ENCODE results near the gene RAP1GAP2. TPM values are rescaled to one million over a fixed set of nuclear protein-coding genes. Genes with fewer than 3 reads are reported as not detected.
A peak's percentile ranks its signal among the peaks of the same experiment; 100 is the strongest.
"Not testable (repeated sequence)": the region's sequence is repeated elsewhere in the genome, so short reads cannot be mapped to it uniquely, and the experiment has no call there.

RAP1GAP2 gene
- total RNA-seq, 1 donor from 2014 or later, result 0.11 TPM

- DNase-seq (ENCODE audit: low read depth), result no peak
Observed at GRCh38 chr17:2881295-2881694, 85.1 kb downstream of the RAP1GAP2 start.

DNA sequence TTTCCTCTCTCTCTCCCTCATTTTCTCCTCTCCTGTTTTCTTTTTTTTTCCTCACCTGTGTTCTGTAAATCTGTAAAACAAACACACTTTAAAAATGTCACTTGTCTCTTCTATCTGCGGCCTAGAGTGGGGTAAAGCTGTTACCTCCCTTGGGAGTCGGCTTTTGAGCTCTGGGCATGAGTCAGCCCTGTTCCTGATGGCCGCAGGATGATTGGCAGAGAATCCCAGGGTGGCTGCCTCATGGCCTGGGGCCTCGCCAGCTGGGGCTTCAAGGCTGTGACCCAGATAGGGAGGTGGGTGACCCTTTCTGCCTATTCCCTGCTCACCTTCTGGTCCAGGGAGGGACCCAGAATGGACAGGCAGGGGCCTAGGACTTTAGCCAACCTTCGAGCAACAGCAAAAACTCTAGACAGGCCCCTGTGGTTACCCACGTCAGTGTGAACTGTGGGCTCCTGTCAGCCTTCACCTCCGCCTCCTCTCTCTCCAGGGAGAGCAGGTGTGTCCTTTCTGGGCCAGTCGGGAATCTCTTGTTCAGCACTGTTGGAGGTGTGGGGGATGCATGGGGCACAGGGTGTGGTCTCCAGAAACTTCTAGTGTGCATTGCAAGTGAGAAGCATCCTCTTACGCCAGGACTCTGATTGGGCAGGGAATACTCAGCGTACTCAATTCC lies 87.4 kb downstream of the RAP1GAP2 start:
- peak; percentile 77 for DNase-seq (ENCODE audit: low read depth)

GRCh38 chr17:2885733-2886132 lies 89.5 kb downstream of the RAP1GAP2 start:
- peak; percentile 11 for DNase-seq (ENCODE audit: low read depth)

GRCh38 chr17:2888326-2888725 lies 92.1 kb downstream of the RAP1GAP2 start:
- no peak for DNase-seq (ENCODE audit: low read depth)

DNA sequence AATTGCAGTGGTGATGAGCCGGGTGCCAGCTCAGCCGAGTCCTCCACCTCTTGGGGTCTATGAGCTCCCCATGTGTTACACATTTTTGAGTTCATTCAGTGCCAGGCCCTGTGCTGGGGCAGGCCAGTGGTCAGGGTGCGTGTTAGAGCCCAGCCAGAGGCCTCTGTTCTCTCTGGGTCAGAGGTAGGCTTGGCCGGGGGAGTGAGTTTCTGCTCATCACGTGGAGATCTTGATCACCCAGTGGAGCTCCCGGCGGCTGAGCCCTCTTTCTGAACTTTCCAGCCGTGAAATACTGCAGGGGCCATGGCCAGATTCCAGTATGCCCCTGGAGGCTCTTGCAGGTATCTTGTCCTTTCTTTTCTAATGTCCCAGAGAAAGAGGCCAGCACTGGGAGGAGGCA lies 93.0 kb downstream of the RAP1GAP2 start:
- DNase-seq (ENCODE audit: low read depth), result no peak

DNA sequence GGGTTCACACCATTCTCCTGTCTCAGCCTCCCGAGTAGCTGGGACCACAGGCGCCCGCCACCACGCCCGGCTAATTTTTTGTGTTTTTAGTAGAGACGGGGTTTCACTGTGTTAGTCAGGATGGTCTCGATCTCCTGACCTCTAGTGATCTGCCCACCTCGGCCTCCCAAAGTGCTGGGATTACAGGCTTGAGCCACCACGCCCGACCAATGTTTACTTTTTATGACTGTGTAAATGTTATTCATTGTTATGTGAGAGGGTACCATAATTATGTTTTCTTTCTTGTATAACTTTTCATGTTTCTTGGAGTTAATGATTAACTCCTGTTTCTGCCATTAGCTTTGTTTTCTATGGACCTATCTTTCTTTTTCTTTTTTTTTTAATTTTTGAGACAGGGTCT lies 94.5 kb downstream of the RAP1GAP2 start:
- DNase-seq (ENCODE audit: low read depth), result not testable (repeated sequence)

DNA sequence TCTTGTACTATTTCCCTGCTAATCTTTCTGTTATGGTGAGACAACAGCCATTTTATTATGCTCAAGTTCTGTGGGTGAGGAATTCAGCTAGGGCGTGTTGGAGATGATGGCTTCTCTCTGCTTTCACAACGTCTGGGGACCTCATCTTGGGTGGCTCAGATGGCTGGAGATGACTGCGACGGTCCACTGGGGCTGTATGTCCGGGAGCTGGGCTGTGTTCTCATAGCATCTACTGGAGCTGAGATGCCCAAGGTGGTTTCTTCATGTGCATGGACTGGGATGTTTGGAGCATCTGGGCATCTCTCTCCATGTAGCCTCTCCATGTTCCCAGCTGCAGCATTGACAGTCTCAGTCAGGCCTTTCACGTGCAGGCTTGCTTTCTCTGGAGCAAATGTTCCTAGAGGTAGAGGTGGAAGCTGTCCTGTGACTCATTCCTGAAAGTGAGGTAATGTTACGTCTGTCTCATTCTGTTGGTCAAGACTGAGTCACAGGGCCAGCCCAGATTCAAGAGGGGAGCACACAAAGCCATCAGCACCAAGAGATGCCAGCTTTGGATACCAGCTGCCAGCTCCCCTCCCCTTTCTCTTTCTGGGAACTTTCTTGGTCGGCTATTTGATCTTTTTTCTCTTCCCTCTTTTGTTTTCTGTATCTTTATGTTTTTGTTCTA lies 96.2 kb downstream of the RAP1GAP2 start:
- peak; percentile 78 for DNase-seq (ENCODE audit: low read depth)

GRCh38 chr17:2893422-2893914 lies 97.2 kb downstream of the RAP1GAP2 start:
- DNase-seq (ENCODE audit: low read depth), result no peak

DNA sequence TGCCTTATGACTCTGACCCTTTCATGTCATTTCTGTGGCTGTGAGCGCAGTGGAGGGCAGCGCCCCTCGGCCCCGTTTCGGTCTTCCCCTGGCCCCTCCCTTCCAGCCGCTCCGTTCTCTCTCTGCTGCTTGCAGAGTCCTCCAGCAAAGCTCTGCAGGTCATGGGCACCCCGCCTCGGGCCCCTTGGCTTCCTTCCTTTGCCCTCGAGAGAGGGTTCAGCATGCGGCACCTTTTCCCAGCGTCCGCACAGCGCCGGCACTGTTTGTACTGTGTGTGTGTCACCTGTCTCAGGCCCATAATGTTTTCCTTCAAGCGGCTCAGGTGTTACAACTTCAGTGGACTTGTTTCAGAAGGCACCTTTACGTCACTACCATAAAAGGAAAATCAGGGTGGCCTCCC lies 98.5 kb downstream of the RAP1GAP2 start:
- DNase-seq (ENCODE audit: low read depth), result no peak

- no peak for DNase-seq (ENCODE audit: low read depth)
Observed at GRCh38 chr17:2897605-2898004, 101.4 kb downstream of the RAP1GAP2 start.

- DNase-seq (ENCODE audit: low read depth), result no peak
Observed at GRCh38 chr17:2898255-2898926, 102.2 kb downstream of the RAP1GAP2 start.

- DNase-seq (ENCODE audit: low read depth), result peak; percentile 20
Observed at GRCh38 chr17:2899906-2900305, 103.7 kb downstream of the RAP1GAP2 start.

GRCh38 chr17:2900842-2901241 lies 104.6 kb downstream of the RAP1GAP2 start:
- no peak for DNase-seq (ENCODE audit: low read depth)

DNA sequence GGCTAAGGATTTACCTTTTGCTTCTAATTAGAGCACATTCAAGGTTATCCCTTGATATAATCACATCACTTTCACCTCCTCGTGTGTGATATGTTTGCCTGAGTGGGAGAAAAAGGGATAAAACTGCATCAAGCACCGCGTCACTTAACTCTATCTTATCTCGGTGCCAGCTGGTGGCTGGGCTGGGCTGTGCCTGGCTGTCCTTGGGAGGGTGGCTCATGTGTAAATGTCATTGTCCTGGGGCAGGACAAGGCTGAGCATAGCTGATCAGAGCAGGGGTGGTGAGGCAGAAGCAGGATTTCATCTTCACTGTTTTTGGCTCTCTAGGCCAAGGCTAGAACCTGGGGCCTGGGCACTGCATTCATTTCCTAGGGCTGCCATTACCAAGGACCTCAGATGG lies 105.3 kb downstream of the RAP1GAP2 start:
- DNase-seq (ENCODE audit: low read depth), result no peak

DNA sequence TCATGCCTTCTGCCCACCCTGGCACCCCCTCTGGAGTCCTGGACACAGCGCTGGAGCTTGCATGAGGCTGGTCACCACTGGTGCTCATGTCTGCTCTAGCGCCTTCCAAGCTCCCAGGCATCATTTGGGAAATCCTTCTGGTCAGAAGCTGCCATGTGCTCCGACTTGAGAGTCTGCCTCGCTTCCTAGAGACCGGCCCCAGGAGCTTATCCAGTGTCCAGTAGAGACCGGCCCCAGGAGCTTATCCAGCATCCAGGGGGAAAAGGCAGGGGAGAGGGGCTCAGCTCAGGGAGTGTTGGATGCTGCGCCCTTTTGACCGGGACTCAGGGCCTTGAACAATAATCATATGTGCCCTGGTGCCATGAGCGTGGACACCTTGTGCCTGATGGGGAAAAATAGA lies 106.3 kb downstream of the RAP1GAP2 start:
- no peak for DNase-seq (ENCODE audit: low read depth)

DNA sequence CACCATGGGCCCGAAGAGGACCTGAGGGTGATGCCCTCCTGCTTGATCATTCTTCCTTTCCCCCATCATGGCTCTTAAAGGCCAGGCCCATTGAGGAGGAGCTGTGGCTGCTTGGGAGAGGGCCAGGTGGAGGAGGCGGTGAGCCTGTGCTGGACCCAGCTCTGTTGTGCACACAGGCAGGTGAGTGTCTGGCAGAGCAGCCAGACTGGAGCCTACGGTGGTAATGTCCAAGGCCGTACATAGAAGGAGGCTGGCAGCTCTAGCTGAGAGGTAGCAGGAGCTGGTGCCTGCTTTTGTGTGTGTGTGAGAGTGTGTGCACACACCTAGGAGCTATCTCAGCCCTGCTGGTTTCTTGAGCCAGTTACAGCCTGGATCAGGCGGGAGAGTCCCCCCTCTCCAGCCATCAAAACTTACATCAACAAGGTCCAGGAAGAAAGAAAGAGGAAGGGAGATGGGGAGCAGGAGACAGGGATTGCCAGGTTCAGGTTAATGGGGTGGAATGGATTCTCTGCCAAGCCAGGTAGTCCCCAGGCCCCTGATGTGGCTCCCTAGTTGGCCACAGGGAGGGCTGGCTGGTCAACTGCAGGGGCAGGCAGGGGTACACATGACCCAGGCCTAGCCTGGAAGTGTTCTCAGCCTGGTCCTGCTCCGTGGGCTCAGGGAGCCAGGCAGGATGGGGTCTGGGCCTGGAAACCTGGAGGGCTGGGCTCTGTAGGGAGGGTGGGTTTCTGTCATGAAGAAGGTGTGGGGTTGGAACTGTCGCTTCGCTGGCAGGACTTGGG lies 107.1 kb downstream of the RAP1GAP2 start:
- DNase-seq (ENCODE audit: low read depth), result no peak

DNA sequence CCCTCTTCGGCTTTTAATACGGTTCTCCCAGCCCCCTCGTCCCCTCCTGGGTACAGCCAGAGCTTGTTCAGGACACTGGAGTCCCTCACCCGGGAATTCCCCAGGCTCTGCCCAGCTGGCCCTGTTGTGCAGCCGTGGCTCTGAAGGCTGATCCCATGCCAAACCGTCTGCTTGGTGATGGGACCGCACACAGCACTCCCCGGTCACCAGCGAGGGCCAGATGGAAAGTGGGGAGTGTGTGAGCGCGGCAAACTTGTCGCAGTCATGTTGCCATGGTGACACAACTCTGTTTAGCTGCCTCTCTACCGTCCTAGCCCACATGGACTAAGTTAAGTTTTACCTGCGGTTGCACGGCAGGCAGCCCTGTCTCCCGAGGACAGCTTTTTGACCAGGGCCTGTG lies 107.9 kb downstream of the RAP1GAP2 start:
- DNase-seq (ENCODE audit: low read depth), result peak; percentile 57

DNA sequence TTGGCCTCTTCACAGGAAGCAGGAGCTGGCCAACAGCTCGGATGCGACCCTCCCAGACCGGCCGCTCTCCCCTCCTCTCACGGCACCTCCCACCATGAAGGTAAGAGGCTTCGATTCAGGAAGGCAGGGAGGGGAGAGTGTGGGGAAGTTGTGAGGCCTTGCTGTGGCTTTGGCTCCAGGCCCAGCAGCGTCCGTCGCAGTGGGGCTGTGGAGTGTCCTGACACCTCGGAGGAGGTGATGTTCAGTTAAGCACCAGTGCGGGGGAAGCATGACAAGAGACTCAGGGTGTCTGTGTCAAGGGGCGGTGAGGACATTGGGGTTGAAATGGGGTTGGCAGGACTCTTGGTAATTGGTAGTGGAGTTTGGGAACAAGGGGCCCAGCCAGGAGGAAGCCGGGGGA lies 109.0 kb downstream of the RAP1GAP2 start:
- no peak for DNase-seq (ENCODE audit: low read depth)

- no peak for DNase-seq (ENCODE audit: low read depth)
Observed at GRCh38 chr17:2905696-2906501, 109.7 kb downstream of the RAP1GAP2 start.

DNA sequence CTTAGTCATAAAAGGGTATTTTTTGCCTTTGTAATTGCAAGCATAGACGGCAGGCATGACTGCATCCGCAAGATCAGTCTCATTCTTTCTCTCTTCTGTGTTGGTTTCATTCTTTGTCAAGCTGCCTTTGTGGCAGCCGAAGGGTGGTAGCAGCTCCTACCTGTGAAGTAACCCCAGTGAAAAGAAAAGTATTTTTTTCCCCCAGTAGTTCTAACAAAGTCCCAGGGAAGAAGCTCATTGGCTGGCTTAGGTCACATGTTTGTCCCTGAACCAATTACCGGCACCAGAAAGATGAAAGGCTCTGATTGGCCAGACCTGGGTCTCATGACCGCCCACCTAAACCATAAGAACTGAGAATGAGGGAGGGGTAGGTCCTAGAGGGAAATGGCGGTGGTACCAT lies 110.7 kb downstream of the RAP1GAP2 start:
- DNase-seq (ENCODE audit: low read depth), result no peak
